ENCODE measurements around the gene OR8D2. TPM values are rescaled to one million over a fixed set of nuclear protein-coding genes. Genes with fewer than 3 reads are reported as not detected.

The OR8D2 gene, protein sequence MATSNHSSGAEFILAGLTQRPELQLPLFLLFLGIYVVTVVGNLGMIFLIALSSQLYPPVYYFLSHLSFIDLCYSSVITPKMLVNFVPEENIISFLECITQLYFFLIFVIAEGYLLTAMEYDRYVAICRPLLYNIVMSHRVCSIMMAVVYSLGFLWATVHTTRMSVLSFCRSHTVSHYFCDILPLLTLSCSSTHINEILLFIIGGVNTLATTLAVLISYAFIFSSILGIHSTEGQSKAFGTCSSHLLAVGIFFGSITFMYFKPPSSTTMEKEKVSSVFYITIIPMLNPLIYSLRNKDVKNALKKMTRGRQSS
- not detected in 2 replicates for total RNA-seq (2013; cell fraction: nucleolus; rRNA removed)
- total RNA-seq (2014; rRNA removed) (not detected in 2 replicates), total RNA-seq (2014; rRNA removed; fragmentation: Illumina TruSeq; extraction: Trizol) (not detected in 2 replicates), total RNA-seq (2021) (not detected in 2 replicates), polyA plus RNA-seq (2011; rRNA removed) (not detected in 2 replicates), polyA plus RNA-seq (2014; fragmentation: Illumina TruSeq; extraction: Trizol) (not detected in 2 replicates), polyA plus RNA-seq (2014; fragmentation: Nextera tagmentation; extraction: Ambion mirVana) (not detected), polyA plus RNA-seq (2014; rRNA removed) (not detected in 2 replicates), polyA plus RNA-seq (2016; fragmentation: Nextera tagmentation; extraction: Ambion mirVana) (not detected), polyA minus RNA-seq (2011; rRNA and poly(A)+ RNA removed) (not detected in 2 replicates), Bru-seq, nascent RNA (not detected), BruChase-seq, experiment 1, labeled RNA remaining after a 6-hour chase (not detected), BruChase-seq, experiment 2, labeled RNA remaining after a 2-hour chase (not detected)
- not detected for polyA plus RNA-seq (2011; ENCODE audit: low read depth)
- not detected in 2 replicates for polyA plus RNA-seq (2011; cell fraction: cytosol; rRNA removed)
- not detected in 2 replicates for polyA plus RNA-seq (2011; cell fraction: nucleus; rRNA removed)
- not detected in 2 replicates for polyA plus RNA-seq (2012)
- not detected in 2 replicates for polyA minus RNA-seq (2011; cell fraction: cytosol; rRNA and poly(A)+ RNA removed)
- polyA minus RNA-seq (2011; cell fraction: nucleus; rRNA and poly(A)+ RNA removed): not detected in 2 replicates
- long read RNA-seq, experiment 1: 0 reads
- long read RNA-seq, experiment 2: 0 reads

DNA sequence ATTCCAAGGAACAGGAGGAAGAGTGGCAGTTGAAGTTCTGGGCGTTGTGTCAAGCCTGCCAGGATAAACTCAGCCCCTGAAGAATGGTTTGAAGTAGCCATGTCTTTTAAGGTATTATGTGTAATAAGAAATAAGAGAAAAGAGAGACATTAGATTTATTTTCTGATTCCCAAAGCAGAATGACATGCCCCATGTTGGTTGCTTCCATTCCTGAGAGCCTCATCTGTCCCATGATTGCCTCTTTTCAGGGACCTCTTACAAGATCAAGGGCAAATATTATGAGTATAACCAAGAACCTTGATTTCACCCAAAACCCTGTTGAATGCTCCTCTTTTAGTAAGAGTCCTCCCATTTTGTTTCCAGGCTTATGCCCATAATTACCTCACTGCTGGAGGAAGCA lies at the start of gene OR8D2:
Gene OR8D2 (minus strand): TSS at position 101 of the 400 bp plus-strand sequence. CDS start 0 bp downstream, at position 101.
- H3K36me3 ChIP-seq (ENCODE audit: control insufficient read depth in 2 of 2, insufficient read depth in 2 of 2, low read length in 1 of 2): no peaks in the 10 kb centered on the region
- intact Hi-C loops (cut with micrococcal nuclease; ENCODE audit: unreplicated experiment) (no loop called here), in situ Hi-C loops (cut with MboI) (no loop called here)
- H3K4me3 ChIP-seq: no peak within 1 kb of the TSS
- no peaks in the 10 kb centered on the region for H3K9me3 ChIP-seq (replicated peaks; ENCODE audit: control insufficient read depth, insufficient read depth, low read length)
- no peaks in the 10 kb centered on the region for H3K79me2 ChIP-seq (ENCODE audit: control insufficient read depth, insufficient read depth, low read length)
- 0% methylated on average over 1 of the region's 1 CpG for WGBS (ENCODE audit: insufficient coverage, insufficient replicate concordance, low lambda C conversion rate, missing lambda C conversion rate)
- no peaks in the 10 kb centered on the region for H3K4me1 ChIP-seq (ENCODE audit: control insufficient read depth, insufficient read depth, low read length)
- H3K27me3 ChIP-seq (replicated peaks in 1 of 2; ENCODE audit: control insufficient read depth in 2 of 2, insufficient read depth in 2 of 2, low read length in 1 of 2): peaks cover 0 to 1% of the 10 kb centered on the region in 2 experiments; a peak in 1 of 4 replicates
- CTCF ChIA-PET: no interaction called here
- no peak within 1 kb of the TSS for H3K4me2 ChIP-seq (ENCODE audit: control insufficient read depth, insufficient read depth)
- no peak for FAIRE-seq
- no peak for ATAC-seq
- H2AFZ ChIP-seq (ENCODE audit: control insufficient read depth, low read depth, low read length): no peak within 1 kb of the TSS
- POLR2A ChIA-PET: no interaction called here
- no peaks in the 10 kb centered on the region; the same call in 1 of the 2 replicates for H4K20me1 ChIP-seq (ENCODE audit: control insufficient read depth, insufficient read depth)
- no TSS peak for BruUV-seq (replicated peaks)
- DNase-seq (ENCODE audit: low read depth, low spot score): no peak
- RAD21 ChIA-PET (ENCODE audit: unreplicated experiment): no interaction called here
- SMC1A ChIA-PET (ENCODE audit: uncharacterized antibody, unreplicated experiment): no interaction called here
- H3K9ac ChIP-seq (ENCODE audit: control insufficient read depth, insufficient read depth, low read length): no peak within 1 kb of the TSS
- TF ChIP-seq SRF (IDR thresholded peaks at IDR 0.05; ENCODE audit: low read depth in 2 of 2, low read length in 2 of 2) (no peak), SIX5 (IDR thresholded peaks at IDR 0.05; ENCODE audit: low read depth, low read length, severe bottlenecking) (no peak), ATF7 (IDR thresholded peaks at IDR 0.05; ENCODE audit: low read depth) (no peak), MYB (IDR thresholded peaks at IDR 0.05; ENCODE audit: borderline replicate concordance, low read depth, low read length) (no peak), NR2C1 (IDR thresholded peaks at IDR 0.05) (no peak)
- TF ChIP-seq, protein P1, sequence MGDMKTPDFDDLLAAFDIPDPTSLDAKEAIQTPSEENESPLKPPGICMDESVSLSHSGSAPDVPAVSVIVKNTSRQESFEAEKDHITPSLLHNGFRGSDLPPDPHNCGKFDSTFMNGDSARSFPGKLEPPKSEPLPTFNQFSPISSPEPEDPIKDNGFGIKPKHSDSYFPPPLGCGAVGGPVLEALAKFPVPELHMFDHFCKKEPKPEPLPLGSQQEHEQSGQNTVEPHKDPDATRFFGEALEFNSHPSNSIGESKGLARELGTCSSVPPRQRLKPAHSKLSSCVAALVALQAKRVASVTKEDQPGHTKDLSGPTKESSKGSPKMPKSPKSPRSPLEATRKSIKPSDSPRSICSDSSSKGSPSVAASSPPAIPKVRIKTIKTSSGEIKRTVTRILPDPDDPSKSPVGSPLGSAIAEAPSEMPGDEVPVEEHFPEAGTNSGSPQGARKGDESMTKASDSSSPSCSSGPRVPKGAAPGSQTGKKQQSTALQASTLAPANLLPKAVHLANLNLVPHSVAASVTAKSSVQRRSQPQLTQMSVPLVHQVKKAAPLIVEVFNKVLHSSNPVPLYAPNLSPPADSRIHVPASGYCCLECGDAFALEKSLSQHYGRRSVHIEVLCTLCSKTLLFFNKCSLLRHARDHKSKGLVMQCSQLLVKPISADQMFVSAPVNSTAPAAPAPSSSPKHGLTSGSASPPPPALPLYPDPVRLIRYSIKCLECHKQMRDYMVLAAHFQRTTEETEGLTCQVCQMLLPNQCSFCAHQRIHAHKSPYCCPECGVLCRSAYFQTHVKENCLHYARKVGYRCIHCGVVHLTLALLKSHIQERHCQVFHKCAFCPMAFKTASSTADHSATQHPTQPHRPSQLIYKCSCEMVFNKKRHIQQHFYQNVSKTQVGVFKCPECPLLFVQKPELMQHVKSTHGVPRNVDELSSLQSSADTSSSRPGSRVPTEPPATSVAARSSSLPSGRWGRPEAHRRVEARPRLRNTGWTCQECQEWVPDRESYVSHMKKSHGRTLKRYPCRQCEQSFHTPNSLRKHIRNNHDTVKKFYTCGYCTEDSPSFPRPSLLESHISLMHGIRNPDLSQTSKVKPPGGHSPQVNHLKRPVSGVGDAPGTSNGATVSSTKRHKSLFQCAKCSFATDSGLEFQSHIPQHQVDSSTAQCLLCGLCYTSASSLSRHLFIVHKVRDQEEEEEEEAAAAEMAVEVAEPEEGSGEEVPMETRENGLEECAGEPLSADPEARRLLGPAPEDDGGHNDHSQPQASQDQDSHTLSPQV (IDR thresholded peaks at IDR 0.05): no peak
- no peak within 1 kb of the TSS for H3K27ac ChIP-seq (ENCODE audit: control insufficient read depth, insufficient read depth)

Data from GM12878 (cell line).